K562 (cell line): Measurements from ENCODE around the gene NIPAL3. TPM values are rescaled to one million over a fixed set of nuclear protein-coding genes. Genes with fewer than 3 reads are reported as not detected.

Experiments used
- ATAC-seq: fragments of 200-7000 bp; cut with Tn5 transposase; 3 replicates; pipeline ENCODE4 v1.9.1; 2020; ENCODE audit warnings: moderate library complexity
- BruUV-seq: library from RNA; stranded (reverse); fragments of 400-500 nt; replicated peaks from 2 replicates; lab custom pipeline; 2021; lab: Mats Ljungman, UMichigan
- CTCF ChIA-PET: fragments of 300-600 bp; formaldehyde crosslinking; extraction: SDS; loops from one replicate; lab custom pipeline; 2021; ENCODE audit warnings: low intra/inter-chr PET ratio; lab: Yijun Ruan, JAX
- POLR2A ChIA-PET: fragments of 300-600, 350-650 bp; sonication (Branson Sonifier 250); formaldehyde crosslinking; extraction: SDS; loops from one replicate; lab custom pipeline; 2021; ENCODE audit warnings: antibody characterized with exemption, inconsistent platforms; lab: Yijun Ruan, JAX
- DNase-seq, 4 experiments: peaks; one replicate each; pipeline versions ENCODE4 v3.0.0 to v3.0.0-alpha.2; 2011 to 2018; ENCODE audit warnings: low spot score in 3 of 4, mixed read lengths in 3 of 4; ENCODE audit errors: extremely low read depth in 1 of 4
- FAIRE-seq: peaks from 2 replicates; lab custom pipeline; 2011; peaks lifted over from hg19 to GRCh38; lab: Jason Lieb, UNC
- H2AFZ ChIP-seq: 2 replicates; pipeline ENCODE4 v1.6.0; 2011; ENCODE audit warnings: low read depth, low read length, control low read depth, inconsistent platforms
- H3K27ac ChIP-seq: fragments of 200-600 bp; 3 replicates; pipeline ENCODE4 v1.8.0; 2011; ENCODE audit warnings: low read depth, mild to moderate bottlenecking, control low read depth, inconsistent platforms, low read length, moderate library complexity, mixed read lengths; ENCODE audit errors: extremely low read depth
- H3K27me3 ChIP-seq, 2 experiments: fragments of 300-600 bp in 1 of 2; 2 replicates in 1 of 2; 3 replicates in 1 of 2; pipeline versions ENCODE4 v1.6.0 to v1.8.0; 2011; ENCODE audit warnings: inconsistent platforms in 2 of 2, low read length in 2 of 2, mild to moderate bottlenecking in 1 of 2, mixed read lengths in 1 of 2, moderate library complexity in 1 of 2; ENCODE audit not compliant: control insufficient read depth in 2 of 2, insufficient read depth in 2 of 2
- H3K36me3 ChIP-seq: fragments of 300-600 bp; 3 replicates; pipeline ENCODE4 v1.8.0; 2011; ENCODE audit warnings: mild to moderate bottlenecking, low read length, inconsistent platforms; ENCODE audit not compliant: control insufficient read depth, insufficient read depth
- H3K4me1 ChIP-seq, 2 experiments: fragments of 200-600 bp in 1 of 2; replicated peaks in 1 of 2; 2 replicates in 1 of 2; 3 replicates in 1 of 2; pipeline versions ENCODE4 v1.5.1 to v1.8.0; 2011; ENCODE audit warnings: inconsistent platforms in 2 of 2, low read length in 2 of 2, mild to moderate bottlenecking in 1 of 2, mixed read lengths in 1 of 2, moderate library complexity in 1 of 2; ENCODE audit not compliant: control insufficient read depth in 2 of 2, insufficient read depth in 2 of 2
- H3K4me2 ChIP-seq: 2 replicates; pipeline ENCODE4 v1.6.1; 2011; ENCODE audit warnings: low read length, control low read depth, inconsistent platforms, mixed read lengths; ENCODE audit not compliant: insufficient read depth
- H3K4me3 ChIP-seq: fragments of 200-600 bp; sonication (generic), shearing (Covaris generic); 2 replicates; pipeline ENCODE4 v1.5.1; 2016; ENCODE audit warnings: control low read depth, inconsistent platforms
- H3K79me2 ChIP-seq: fragments of 200-600 bp; 3 replicates; pipeline ENCODE4 v1.8.0; 2011; ENCODE audit warnings: low read length, inconsistent platforms; ENCODE audit not compliant: control insufficient read depth, insufficient read depth
- H3K9ac ChIP-seq, 2 experiments: 2 replicates each; pipeline versions ENCODE4 v1.6.0 to v1.6.1; 2011; ENCODE audit warnings: low read depth in 2 of 2, low read length in 2 of 2, control low read depth in 1 of 2, inconsistent platforms in 1 of 2, mild to moderate bottlenecking in 1 of 2, mixed read lengths in 1 of 2; ENCODE audit not compliant: insufficient read depth in 1 of 2
- H3K9me1 ChIP-seq: one replicate; pipeline ENCODE4 v1.6.0; 2011; ENCODE audit warnings: inconsistent platforms, mild to moderate bottlenecking, low read length, moderate library complexity; ENCODE audit not compliant: control insufficient read depth, insufficient read depth
- H3K9me3 ChIP-seq: replicated peaks from 2 replicates; pipeline ENCODE4 v1.5.1; 2011; ENCODE audit warnings: low read depth, low read length, inconsistent platforms; ENCODE audit not compliant: control insufficient read depth, insufficient read depth
- H4K20me1 ChIP-seq: replicated peaks from 2 replicates; pipeline ENCODE4 v1.6.1; 2011; ENCODE audit warnings: low read length, inconsistent platforms, mixed read lengths; ENCODE audit not compliant: control insufficient read depth, insufficient read depth
- BRCA1 ChIP-seq, 2 experiments: fragments of 450-650 bp in 1 of 2; sonication (generic) in 1 of 2; formaldehyde crosslinking in 1 of 2; IDR thresholded peaks; 2 replicates each; pipeline versions ENCODE4 v1.5.0 to v1.6.1; 2017 to 2020; ENCODE audit warnings: mild to moderate bottlenecking in 1 of 2, missing genetic modification reagents in 1 of 2
- CHD2 ChIP-seq: IDR thresholded peaks from 2 replicates; pipeline ENCODE4 v1.6.1; 2011; ENCODE audit warnings: low read depth, low read length
- CTCFL ChIP-seq: IDR thresholded peaks from 2 replicates; pipeline ENCODE4 v1.6.1; 2011; ENCODE audit warnings: borderline replicate concordance, low read depth, mild to moderate bottlenecking, moderate library complexity, low read length; ENCODE audit not compliant: insufficient read depth, poor library complexity, severe bottlenecking
- DIDO1 ChIP-seq: fragments of 450-650 bp; IDR thresholded peaks from 2 replicates; pipeline ENCODE4 v1.6.1; 2016; ENCODE audit warnings: low read depth, missing biosample characterization, missing genetic modification characterization
- FOSL1 ChIP-seq: fragments of 200-800 bp; sonication (Bioruptor generic); conservative IDR thresholded peaks from 2 replicates; pipeline ENCODE4 v1.6.1; 2016; ENCODE audit warnings: missing genetic modification characterization, missing compliant biosample characterization
- NFIC ChIP-seq: fragments of 450-650 bp; IDR thresholded peaks from 2 replicates; pipeline ENCODE4 v1.6.1; 2017; ENCODE audit warnings: mild to moderate bottlenecking, inconsistent platforms
- NFRKB ChIP-seq: fragments of 450-650 bp; IDR thresholded peaks from 2 replicates; pipeline ENCODE4 v1.6.1; 2016; ENCODE audit warnings: low read depth
- PHF21A ChIP-seq: fragments of 450-650 bp; IDR thresholded peaks from 2 replicates; pipeline ENCODE4 v1.6.1; 2017; ENCODE audit warnings: low read depth, borderline replicate concordance
- RB1 ChIP-seq: fragments of 450-650 bp; IDR thresholded peaks from 2 replicates; pipeline ENCODE4 v1.6.1; 2017; ENCODE audit warnings: low read depth, mild to moderate bottlenecking
- SIN3B ChIP-seq: fragments of 450-650 bp; IDR thresholded peaks from 2 replicates; pipeline ENCODE4 v1.6.1; 2017; ENCODE audit warnings: low read depth, mild to moderate bottlenecking, moderate library complexity
- WHSC1 ChIP-seq: IDR thresholded peaks from one replicate; pipeline ENCODE4 v1.6.1; 2012; ENCODE audit warnings: low read length, control low read depth, inconsistent platforms
- ZFP30 ChIP-seq: fragments of 250-450 bp; sonication (Bioruptor Pico); IDR thresholded peaks from 2 replicates; pipeline ENCODE4 v1.8.0; 2022; ENCODE audit warnings: moderate library complexity, mild to moderate bottlenecking, inconsistent platforms, borderline replicate concordance
- ZNF263 ChIP-seq: sonication (generic); formaldehyde crosslinking; IDR thresholded peaks from 2 replicates; pipeline ENCODE4 v1.8.0; 2022; ENCODE audit warnings: mild to moderate bottlenecking, missing genetic modification reagents, borderline replicate concordance
- ZNF311 ChIP-seq: fragments of 250-450 bp; sonication (Bioruptor Pico); IDR thresholded peaks from 2 replicates; pipeline ENCODE4 v1.4.0; 2020; ENCODE audit warnings: mild to moderate bottlenecking, moderate library complexity
- ZNF707 ChIP-seq: fragments of 250-450 bp; sonication (Bioruptor Pico); conservative IDR thresholded peaks from 2 replicates; pipeline ENCODE4 v1.8.0; 2022; ENCODE audit warnings: inconsistent platforms, mild to moderate bottlenecking, moderate library complexity
- ZNF766 ChIP-seq: fragments of 200-800 bp; sonication (Bioruptor generic); conservative IDR thresholded peaks from 2 replicates; pipeline ENCODE4 v1.6.1; 2016; ENCODE audit warnings: missing genetic modification characterization, missing compliant biosample characterization
- WGBS: fragments of 100-300 bp; shearing (Covaris generic); methylation state at CpG from one replicate; pipeline ENCODE4 v1.1.6; 2016; ENCODE audit warnings: low coverage, mixed read lengths; ENCODE audit not compliant: insufficient coverage; ENCODE audit errors: missing lambda C conversion rate; 5-methylcytosine and 5-hydroxymethylcytosine counted together
- in situ Hi-C: fragments of 300-500 bp; cut with MboI; formaldehyde crosslinking; loops from 4 replicates; pipeline ENCODE4 v1.15.0; 2018; ENCODE audit warnings: inconsistent platforms, mixed read lengths
- intact Hi-C: fragments of 100-400 bp; cut with micrococcal nuclease; formaldehyde crosslinking; loops from 2 replicates; pipeline ENCODE4 v1.14.2; 2022
- polyA plus RNA-seq, 8 experiments: library from polyadenylated mRNA; depleted of rRNA in 4 of 8; stranded (reverse) in 5 of 8; unstranded in 3 of 8; fragments of >200 nt; fragmentation: Nextera tagmentation in 2 of 8; fragmentation: Illumina TruSeq in 1 of 8; extraction: Ambion mirVana in 2 of 8; extraction: Trizol in 1 of 8; gene quantifications; 2 replicates each; pipeline versions ENCODE4 v1.2.1 to v1.2.3, GENCODE V29; 2011 to 2014; ENCODE audit warnings: inconsistent platforms in 1 of 8, missing spikeins in 1 of 8
- total RNA-seq, 7 experiments: library from RNA; depleted of rRNA in 6 of 7; stranded (reverse); fragments of >200 nt in 6 of 7; fragmentation: Illumina TruSeq in 2 of 7; extraction: Trizol in 2 of 7; gene quantifications; 2 replicates each; pipeline versions ENCODE4 v1.2.1 to v1.2.3, GENCODE V29; 2011 to 2021; ENCODE audit warnings: low replicate concordance in 1 of 7
- TF ChIP-seq, protein P1 (sequence below): fragments of 450-650 bp; IDR thresholded peaks from 2 replicates; pipeline ENCODE4 v1.7.1; 2018; ENCODE audit warnings: mild to moderate bottlenecking, low read depth; ENCODE audit not compliant: partially characterized antibody

NIPAL3 gene
- total and polyA plus RNA-seq, 9 of the 15 experiments (the other 6 are each of a cell fraction or from before 2014, with no cell fraction given) = 10.5 to 26.3 (median 16.0) TPM

GRCh38 chr1:24437631-24438396 lies 22.2 kb downstream of the NIPAL3 start:
- CTCF ChIA-PET = interaction anchor here (0.5 kb wide), 1 partner anchor 16 kb away, joined by 3 read pairs; no protein-coding TSS in a partner anchor
- Histone ChIP-seq H2AFZ (peak overlapping the region; percentile 26; the same call in 1 of the 2 replicates), H3K79me2 (peaks cover 4% of the 10 kb centered on the region; the same call in 1 of the 3 replicates), H3K36me3 (peaks cover 25% of the 10 kb centered on the region; the same call in 2 of the 3 replicates), H3K4me1 (peaks cover 9 to 19% of the 10 kb centered on the region in 2 experiments; a peak in 4 of 5 replicates), H3K9me1 (no peaks in the 10 kb centered on the region), H3K27me3 (no peaks in the 10 kb centered on the region), H3K27ac (no peak overlapping the region; the same call in 2 of the 3 replicates), H3K4me2 (peak overlapping the region; percentile 62), H4K20me1 (0 out of 2 replicates have a peak, but pooled peaks cover 3% of the 10 kb centered on the region), H3K9me3 (no peaks in the 10 kb centered on the region), H3K4me3 (no peak overlapping the region), H3K9ac (peak overlapping the region in 1 of 2 experiments; percentile 2; a peak in 2 of 4 replicates)
- ATAC-seq = peak; percentile 47
- peak; percentile 26 for FAIRE-seq
- peak in 1 of 4 experiments; percentile 30 for DNase-seq
- POLR2A ChIA-PET = interaction anchor here (0.6 to 1.6 kb wide), 11 partner anchors 11 to 1940 kb away, joined by 3 to 14 read pairs (median 3); partner anchors contain the start of genes NIPAL3, PNRC2, RCAN3 and SRSF10
- no TSS peak for BruUV-seq
- intact Hi-C loops (loop anchor here (2.0 kb wide), 1 partner anchor 89 kb away; no protein-coding TSS in a partner anchor), in situ Hi-C loops (no loop called here)
- 59% methylated on average over 9 of the region's 9 CpGs for WGBS
- TF ChIP-seq CHD2 = no peak
- TF ChIP-seq ZNF263 = peak; percentile 84; the same call in 1 of the 2 replicates
- TF ChIP-seq NFIC = peak; percentile 29
- TF ChIP-seq ZNF766 = no peak
- TF ChIP-seq, protein P1, sequence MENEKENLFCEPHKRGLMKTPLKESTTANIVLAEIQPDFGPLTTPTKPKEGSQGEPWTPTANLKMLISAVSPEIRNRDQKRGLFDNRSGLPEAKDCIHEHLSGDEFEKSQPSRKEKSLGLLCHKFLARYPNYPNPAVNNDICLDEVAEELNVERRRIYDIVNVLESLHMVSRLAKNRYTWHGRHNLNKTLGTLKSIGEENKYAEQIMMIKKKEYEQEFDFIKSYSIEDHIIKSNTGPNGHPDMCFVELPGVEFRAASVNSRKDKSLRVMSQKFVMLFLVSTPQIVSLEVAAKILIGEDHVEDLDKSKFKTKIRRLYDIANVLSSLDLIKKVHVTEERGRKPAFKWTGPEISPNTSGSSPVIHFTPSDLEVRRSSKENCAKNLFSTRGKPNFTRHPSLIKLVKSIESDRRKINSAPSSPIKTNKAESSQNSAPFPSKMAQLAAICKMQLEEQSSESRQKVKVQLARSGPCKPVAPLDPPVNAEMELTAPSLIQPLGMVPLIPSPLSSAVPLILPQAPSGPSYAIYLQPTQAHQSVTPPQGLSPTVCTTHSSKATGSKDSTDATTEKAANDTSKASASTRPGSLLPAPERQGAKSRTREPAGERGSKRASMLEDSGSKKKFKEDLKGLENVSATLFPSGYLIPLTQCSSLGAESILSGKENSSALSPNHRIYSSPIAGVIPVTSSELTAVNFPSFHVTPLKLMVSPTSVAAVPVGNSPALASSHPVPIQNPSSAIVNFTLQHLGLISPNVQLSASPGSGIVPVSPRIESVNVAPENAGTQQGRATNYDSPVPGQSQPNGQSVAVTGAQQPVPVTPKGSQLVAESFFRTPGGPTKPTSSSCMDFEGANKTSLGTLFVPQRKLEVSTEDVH = no peak
- no peak for TF ChIP-seq DIDO1 (tag)
- no peak for TF ChIP-seq NFRKB
- TF ChIP-seq ZFP30 (CRISPR knock-in tag) = no peak
- no peak for TF ChIP-seq RB1
- no peak for TF ChIP-seq ZNF707
- TF ChIP-seq WHSC1 = no peak
- TF ChIP-seq ZNF311 (CRISPR knock-in tag) = no peak
- no peak for TF ChIP-seq BRCA1 (IDR thresholded peaks at IDR 0.05)
- TF ChIP-seq BRCA1 (CRISPR knock-in tag; IDR thresholded peaks at IDR 0.05) = 0 out of 2 replicates have a peak, but pooled peaks have one; percentile 37
- TF ChIP-seq CTCFL = no peak
- TF ChIP-seq FOSL1 (tag) = peak; percentile 55
- TF ChIP-seq SIN3B = no peak
- TF ChIP-seq PHF21A = no peak
